Measurements from ENCODE around the gene CD36.

The CD36 gene

DNA sequence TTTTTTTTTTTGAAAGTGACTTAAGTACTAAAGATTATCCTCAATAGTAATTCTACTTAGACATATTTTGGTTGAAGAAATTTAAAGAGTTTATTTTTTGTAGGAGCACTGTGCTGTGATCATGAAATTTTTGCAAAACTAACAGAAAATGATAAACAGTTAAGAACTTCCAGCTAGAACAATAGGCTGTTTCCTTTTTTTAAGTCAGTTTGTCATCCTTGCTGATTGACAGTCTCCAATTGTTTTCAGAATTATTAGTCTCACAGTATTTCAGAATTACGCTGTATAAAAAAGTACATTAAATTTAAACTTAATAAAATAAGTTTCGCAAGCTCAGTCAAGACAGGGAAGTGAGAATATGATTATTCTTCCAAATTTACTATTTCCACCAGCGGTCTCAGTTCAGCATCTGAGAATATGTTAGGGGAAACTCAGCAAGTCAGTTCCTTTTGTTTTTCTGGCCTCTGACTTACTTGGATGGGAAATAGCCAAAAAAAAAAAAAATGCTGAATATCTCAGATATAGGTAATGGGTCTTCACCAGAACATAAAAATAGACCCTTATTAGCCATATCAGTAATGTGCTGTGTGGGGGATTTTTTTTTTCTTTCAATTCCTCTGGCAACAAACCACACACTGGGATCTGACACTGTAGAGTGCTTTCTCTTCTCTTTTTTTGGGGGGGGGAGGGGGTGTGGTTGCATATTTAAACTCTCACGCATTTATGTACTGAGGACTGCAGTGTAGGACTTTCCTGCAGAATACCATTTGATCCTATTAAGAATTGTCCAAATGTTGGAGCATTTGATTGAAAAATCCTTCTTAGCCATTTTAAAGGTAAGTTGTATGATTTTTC is at the start of gene CD36:
CD36 (plus strand) TSS at position 732 of the 855 bp plus-strand sequence. CDS start 8,099 bp downstream, outside the sequence.
- no peak for DNase-seq (ENCODE audit: low spot score)

DNA sequence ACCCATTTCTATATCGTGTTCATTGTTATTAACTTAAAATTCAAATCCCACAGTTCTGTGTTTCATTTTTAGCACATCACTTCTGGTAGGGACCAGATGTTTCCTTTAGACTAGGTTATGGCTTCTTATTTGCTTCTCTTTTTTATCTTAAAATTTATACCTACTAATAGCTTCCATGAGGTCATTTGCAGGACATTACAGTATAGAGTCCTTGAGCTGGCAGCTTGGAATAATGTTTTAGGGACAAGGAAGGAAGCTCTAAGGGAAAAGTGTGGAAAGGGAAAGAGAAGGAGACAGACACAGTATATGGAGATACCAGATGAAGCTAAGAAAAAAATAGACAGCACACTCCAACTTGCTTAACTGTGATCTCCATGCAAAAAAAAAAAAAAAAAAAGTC is 48.8 kb upstream of the CD36 start:
- no peak for DNase-seq (ENCODE audit: low spot score)

DNA sequence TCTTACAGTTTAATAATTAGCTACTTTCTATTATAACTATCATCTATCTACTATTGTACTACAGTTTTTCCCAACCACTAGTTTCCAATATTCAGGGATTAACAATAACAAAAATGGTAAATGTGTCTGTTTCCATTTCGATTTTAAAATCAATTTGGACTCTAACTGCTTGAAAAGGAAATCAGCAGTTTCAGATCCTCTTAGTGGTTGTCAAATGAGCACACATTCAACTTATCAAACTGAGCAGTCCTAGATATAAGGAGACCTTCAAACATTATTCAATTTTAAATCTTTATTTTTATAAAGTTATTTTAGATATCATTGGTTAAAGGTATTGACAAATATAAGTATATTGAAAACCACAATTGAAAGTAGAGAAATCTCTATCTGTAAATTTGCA is 46.8 kb upstream of the CD36 start:
- DNase-seq (ENCODE audit: low spot score) = no peak

DNA sequence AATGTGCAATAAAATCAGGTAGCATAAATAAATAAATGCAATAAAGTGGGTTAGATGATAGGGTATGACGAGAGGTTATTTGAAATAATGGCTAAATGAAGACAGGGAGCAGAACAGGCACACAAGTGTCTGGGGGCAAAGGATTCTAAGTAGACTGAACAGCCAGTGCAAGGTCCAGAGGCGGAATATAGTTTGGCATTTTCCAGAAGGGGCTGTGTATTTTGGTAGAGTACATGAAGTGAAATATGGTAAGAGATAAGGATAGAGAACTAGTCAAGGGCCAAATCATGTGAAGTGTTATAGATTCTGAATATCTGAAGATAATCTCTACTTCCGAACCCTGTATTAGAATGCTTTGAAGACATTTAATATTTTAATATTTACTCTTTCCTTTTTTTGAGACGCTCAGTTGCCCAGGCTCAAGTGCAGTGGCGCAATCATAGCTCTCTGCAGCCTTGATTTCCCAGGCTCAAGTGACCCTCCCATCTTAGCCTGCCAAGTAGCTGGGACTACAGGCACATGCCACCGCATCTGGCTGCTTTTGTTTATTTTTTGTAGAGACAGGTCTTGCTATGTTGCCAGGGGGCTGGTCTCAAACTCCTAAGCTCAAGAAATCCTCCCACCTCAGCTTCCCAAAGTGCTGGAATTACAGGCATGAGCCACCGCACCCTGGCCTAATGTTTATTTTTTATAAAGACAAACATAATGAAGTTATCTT is 44.4 kb upstream of the CD36 start:
- no peak for DNase-seq (ENCODE audit: low spot score)

DNA sequence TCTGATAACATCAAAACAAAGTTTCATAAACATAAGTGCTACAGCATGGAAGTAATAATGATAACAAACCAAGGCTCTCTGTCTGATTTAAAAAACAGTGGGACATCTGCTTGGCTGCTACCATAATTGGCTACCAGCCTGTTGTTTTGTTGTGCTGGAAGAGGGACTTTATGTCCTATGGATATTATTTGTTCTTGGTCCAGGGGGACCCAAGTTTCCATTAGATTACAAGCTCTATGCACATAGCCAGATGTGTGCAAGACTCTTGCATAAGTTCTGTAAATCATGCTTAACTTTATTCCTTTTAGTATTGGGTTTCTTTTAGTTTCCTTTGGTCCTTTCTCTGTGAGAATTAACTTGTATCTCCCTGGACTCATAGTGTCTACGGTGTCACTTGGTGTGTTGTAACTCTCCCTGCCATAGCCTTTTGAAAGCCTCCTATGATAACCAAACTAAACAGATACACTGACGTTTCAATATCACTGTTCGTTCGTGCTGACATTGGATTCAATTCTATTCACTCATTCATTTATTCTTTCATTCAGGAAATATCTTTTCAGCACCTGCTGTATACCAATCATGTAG is 41.4 kb upstream of the CD36 start:
- no peak for DNase-seq (ENCODE audit: low spot score)

DNA sequence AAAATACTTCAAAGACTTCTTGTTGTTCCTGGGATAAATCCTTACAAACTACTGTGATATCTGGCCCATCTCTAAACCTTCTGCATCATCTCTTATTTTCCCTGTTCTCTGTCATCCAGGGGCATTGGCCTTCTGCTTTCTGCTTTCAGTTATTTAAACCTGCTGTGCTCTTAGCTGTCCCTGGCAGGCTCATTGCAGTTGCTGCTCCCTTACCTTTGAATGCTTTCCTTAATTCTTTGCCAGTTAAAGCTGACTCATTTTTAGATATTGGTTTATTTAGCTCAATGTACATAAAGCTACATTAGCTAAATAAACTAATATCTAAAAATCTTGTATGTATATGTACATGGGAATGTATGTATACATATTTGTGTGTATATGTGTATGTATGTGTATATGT is 40.6 kb upstream of the CD36 start:
- DNase-seq (ENCODE audit: low spot score) = no peak

DNA sequence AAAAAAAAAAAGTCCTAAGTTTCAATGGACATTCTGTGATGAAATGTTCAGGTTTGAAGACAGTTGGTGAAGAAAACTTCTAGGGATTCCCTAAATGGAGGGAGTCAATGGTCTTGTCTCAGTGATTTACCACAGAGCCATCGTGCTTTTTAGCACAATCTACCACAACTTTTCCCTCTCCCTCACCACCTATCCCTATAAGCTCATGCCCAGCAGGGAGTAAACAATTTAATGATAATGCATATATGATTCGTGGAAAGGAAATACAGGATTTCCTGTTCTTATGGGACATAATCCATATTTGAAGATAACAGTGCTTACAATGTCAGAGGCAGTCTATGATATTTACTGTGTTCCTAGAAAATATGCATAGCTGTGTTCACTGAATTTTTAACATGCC is 38.4 kb upstream of the CD36 start:
- DNase-seq (ENCODE audit: low spot score) = no peak

DNA sequence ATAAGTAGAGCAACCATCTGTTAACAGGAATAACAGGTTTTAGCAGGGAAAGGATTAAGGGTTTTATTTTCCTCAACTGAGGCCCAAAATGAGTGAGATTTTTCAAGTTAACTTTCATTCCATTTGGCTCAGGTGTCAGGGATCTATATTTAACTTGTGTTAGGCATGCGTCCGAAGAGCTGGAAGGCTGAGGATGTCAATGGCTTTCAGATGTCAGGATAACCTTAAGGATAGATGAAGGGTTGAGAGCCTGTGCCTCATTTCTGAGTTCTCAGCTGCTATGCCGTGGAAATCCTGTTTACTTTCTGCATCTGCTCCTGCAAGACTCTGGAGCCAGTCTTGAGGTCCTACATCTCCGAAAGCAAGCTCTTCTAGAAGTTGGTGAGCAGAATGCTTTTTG is 36.4 kb upstream of the CD36 start:
- no peak for DNase-seq (ENCODE audit: low spot score)

DNA sequence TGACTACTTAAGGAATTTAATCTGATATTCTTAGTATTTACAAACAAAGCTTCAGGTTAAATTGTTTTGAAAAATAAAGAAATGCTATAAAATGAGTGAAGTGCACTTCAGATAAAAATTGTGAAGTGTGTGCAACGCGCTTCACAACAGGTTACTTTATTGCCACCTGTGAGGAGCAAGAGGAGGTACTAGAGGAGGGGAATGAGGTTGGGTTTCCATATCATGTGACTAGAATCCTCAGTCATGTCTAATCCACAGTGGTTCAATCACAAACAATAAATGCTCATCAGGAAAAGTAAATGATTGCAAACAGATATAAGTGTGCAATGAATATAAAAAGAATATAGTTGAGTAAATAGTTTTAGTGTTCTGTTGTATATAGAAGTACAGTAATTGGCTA is 34.5 kb upstream of the CD36 start:
- no peak for DNase-seq (ENCODE audit: low spot score)

DNA sequence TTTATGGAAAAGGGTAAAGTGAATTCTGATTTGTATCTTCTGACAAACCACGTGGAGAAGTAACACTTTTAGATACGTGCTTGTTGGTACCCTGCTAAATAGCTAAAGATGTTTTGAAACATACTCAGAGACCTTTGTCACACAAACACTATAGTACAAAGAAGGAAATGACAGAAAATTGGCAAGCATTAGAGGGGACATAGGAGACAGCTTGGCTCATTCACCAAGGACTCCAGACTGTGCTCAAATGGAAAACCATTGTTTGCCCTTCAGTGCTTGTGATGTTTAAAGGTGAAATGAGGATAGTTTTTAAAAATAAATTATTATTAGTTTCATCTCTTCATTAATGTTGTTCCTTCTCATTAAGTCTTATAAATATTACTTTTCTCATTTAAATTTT is 34.0 kb upstream of the CD36 start:
- no peak for DNase-seq (ENCODE audit: low spot score)

DNA sequence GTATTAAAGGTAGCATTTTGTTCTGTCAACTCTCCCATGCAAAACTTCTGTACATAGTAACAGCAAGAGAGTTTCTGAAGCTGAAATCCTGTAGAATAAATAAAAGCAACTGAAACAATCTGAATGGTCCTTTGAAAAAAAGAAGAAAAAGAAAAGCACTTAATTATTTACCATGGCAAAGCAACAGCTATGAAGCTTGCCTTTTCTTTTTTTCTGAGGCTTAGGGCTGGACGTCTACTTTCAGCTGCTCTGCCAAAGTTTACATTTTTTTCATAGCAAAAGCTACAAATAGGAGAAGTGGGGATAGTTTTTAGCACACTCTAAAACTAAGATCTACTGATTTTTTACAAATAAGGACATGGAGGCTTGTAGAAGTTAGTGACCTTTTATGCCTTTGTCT is 31.3 kb upstream of the CD36 start:
- no peak for DNase-seq (ENCODE audit: low spot score)

DNA sequence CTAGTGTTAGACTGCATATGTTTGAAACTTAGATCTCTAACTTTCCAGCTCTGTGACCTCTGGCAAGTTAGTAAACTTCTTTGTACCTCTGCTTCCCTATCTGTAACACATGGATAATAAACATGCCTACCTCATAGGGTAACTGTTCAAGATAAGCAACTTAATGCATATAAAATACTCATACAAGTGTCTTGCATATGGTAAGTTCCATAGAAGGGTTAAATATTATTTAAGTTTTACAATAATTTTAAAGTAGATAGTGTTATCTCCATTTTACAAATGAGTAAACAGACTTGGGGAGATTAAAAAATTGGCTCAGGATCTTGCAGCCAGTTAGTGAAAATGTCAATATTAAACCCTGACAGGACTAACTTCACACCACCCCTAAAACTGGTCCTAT is 30.1 kb upstream of the CD36 start:
- DNase-seq (ENCODE audit: low spot score) = no peak

DNA sequence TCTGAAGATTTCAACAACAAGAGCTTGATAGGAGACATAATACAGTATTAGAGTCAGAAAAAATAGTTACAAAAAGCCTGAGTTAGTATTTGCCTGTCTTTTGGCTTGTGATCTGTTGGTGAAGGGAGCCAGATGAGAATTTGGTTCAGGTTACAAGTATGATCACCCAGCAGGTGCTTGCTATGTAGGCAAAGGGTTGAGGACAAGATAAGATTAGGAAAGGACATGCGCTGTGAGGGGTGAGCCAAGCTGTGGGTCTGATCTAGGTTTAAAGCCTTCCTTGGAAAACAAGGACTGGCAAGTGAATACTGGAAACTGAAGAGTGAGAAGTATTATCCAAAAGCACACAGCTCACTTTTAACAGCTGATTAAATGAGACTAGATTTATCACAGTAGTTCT is 28.7 kb upstream of the CD36 start:
- no peak for DNase-seq (ENCODE audit: low spot score)

DNA sequence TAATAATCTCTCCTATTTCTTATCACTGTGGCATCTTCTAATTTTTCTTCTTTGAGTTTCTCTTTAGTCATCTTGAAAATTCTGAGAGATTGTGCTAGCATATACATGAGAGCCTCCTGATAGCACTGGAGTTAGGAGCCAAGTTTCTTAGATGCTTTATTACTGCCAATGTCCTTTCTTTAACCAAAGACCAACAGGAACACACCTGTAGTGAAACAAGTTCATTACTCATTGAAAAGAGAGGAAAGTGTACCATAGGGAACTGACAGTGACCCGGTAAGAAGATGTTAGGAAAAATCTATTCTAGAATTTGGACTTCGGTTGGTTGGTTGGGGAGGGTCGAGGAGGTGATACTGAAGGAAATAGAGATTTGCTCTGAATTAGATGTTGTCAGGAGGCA is 27.1 kb upstream of the CD36 start:
- DNase-seq (ENCODE audit: low spot score) = no peak

DNA sequence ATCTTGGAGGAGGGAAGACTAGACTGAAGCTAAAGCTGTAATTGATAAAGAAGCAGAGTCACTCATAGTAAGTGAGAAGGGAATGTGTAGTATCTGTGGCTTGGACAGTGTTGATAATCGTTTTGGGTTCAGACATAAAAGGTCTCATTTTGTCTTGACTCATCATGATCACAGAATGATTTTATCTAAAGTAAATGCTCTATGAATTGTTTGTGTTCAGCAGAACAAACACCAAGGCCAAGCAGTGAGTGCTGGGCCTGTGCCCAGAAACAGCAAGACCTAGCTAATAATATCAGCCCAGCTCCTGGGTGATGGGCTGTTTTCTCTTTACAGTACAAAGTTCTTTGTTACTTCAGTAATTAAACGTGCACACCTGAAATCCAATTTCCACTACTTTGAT is 26.7 kb upstream of the CD36 start:
- no peak for DNase-seq (ENCODE audit: low spot score)

DNA sequence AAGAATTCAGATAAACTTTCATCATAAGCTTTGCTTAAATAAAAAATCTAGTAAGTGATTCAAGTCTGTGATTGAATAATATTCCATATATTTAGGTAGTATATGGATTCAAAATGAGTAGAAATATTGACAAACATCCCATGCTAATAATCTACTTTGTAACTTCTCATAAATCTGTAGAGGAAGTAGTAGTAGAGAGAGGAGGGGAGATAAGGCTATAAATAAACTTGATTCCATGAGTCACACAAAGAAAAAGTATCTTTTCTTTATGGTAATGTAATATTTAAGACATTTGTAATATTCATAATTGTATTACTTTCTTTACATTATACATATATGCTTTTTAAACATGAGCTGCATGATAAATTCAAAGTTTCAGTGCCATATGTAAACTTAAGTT is 25.6 kb upstream of the CD36 start:
- DNase-seq (ENCODE audit: low spot score) = no peak

DNA sequence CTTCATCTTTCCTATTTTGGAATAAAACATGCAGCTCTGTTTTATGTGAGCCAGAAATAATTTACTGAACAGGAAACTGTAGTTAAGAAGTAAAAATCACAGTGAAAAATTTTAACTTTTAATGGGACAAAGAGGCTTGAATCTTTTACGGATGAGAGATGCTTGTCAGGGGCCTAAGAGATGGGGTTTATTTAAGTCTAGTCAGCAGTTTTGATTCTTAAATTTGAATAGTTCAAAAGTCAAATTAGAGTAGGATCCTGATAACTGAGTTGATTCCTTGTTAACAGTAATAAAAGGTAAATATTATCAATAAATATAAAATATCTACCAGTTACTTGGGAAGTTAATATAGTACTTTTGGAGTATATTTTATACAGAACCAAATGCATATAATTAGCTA is 24.9 kb upstream of the CD36 start:
- no peak for DNase-seq (ENCODE audit: low spot score)

DNA sequence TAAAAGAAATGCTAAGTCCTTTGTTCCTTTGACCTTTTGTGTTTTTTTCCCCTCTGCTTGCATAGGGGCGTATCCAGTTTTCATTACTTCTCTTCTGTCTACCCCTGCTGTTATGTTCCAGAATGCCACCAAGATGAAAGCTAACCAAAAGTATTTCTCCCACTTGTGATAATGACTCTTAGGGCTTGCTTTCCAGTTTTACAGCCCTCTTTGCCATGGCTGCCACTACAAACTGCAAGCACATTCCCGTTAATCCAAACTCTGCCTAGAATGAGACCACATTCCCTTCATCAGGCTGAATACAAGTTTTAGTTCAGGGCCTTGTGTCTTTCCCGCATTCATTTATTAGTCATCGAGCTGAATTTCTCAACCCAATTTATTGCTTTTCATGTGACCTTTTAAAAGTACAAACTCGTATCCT is 23.6 kb upstream of the CD36 start:
- DNase-seq (ENCODE audit: low spot score) = no peak

DNA sequence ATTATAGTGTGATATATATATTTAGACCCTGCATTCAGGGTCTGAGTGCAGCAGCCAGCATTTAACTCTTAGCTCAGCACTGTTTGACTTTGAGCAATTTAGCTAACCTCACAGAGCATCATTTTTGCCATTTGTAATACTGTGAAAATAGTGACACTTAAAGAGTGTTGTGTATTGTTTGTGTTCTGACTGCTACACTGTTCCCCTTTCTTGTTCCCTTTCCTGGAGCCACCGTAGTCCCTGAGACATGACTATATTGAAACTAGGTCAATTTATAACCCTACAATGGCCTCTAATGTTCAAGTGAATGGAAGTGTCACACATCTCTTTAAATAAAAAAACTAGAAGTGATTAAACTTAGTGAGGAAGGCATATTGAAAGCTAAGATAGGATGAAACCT is 20.3 kb upstream of the CD36 start:
- DNase-seq (ENCODE audit: low spot score) = no peak

DNA sequence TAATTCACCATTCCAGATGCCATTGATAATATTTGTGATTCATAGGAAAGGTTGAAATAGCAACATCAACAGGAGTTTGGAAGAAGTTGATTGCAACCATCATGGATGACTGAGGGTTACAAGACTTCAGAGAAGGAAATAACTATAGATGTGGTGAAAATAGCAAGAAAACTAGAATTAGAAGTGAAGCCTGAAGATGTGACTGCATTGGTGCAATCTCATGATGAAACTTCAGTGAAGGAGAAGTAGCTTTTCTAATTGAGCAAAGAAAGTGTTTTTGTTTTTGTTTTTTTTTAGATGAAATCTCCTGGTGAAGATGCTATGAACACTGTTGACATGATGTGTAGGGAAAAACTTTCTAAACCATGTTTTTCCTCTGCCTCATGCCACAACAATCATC is 18.7 kb upstream of the CD36 start:
- DNase-seq (ENCODE audit: low spot score) = no peak

DNA sequence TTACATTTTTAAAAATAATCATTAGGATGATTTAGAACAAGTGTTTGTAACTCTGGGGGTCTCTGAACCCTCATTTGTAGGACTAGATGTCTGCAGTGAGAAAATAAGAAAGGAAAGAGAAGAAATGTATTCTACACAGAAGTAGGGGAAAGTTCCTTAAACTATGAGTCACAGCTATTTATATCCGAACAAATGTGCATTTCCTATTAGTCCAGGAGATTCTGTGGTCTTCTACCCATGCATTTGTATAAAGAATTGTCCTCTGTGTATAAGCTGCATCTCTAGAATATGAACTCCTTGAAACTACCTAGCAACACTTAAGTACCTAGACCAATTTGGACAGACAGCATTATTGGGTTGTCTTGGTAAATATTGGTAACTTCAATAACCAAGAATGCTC is 15.9 kb upstream of the CD36 start:
- no peak for DNase-seq (ENCODE audit: low spot score)

DNA sequence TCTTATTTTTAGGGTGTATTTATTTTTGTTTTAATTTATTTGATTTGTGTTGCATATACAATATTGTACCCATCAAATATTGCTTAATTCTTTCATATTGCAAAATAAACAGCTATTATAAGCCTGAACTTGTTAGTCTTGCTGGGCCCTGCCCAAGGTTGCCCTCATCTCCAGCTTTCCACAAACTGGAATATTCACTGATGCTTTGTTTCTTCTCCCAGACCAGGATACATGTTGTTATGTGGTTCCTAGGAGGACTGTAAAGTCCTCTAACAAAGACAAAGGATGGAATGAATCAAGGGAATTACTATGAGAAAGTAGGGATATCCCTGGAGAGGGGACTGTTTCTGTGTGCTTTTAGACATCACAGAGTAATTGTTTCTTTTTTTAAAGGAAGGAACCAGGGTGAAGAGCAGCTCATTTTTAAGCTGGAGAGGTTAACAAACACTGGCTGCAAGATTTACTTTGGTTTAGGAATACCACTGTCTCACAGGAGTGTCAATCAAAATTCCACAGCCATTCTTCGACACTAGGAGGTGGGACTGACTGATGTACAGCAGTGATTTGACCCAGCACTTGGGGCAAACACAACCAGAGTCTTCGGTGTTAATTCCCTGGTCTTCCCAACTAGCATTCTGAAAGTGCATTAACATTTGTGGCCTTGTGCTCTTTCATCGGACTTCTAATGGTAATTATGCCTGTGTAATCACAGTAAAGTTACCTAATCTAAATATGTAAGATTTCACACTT is 14.8 kb upstream of the CD36 start:
- no peak for DNase-seq (ENCODE audit: low spot score)

DNA sequence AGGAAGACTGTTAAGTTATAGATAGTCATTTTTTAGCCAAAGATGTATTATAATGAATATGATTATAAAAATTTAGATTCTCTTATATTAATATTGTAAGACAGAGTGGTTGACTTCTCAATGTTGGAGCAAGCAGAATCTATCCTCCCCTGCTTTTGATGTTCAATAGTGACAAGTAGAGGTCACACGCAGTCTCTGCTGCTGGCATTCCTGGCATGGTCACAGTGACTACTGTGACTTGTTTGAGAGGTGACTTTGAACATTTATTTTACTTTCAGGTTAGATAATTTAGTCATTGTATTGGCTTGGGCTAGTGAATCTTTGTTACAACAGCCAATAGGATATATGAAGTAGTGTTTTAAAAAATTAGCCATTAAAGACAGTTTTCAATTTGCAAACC is 13.7 kb upstream of the CD36 start:
- DNase-seq (ENCODE audit: low spot score) = no peak
